Renal pelvis (tissue), 4 donors: Measurements from ENCODE around the gene KIRREL3. TPM values are rescaled to one million over a fixed set of nuclear protein-coding genes. Genes with fewer than 3 reads are reported as not detected.
"Not testable (repeated sequence)": the region's sequence is repeated elsewhere in the genome, so short reads cannot be mapped to it uniquely, and the experiment has no call there.

Experiments
- DNase-seq: peaks from one replicate; pipeline ENCODE4 v3.0.0-alpha.2; 2013
- polyA plus RNA-seq, 3 donors: library from polyadenylated mRNA; unstranded; fragments of 120-200 nt; gene quantifications; one replicate each; pipeline ENCODE4 v1.2.1, GENCODE V29; 2013; ENCODE audit not compliant: insufficient read length in 3 of 3

The KIRREL3 gene
- polyA plus RNA-seq, 3 donors, result 1.6 to 1.8 (median 1.7) TPM

GRCh38 chr11:126956635-126957034 lies 43.9 kb downstream of the KIRREL3 start:
- DNase-seq, result no peak

- not testable (repeated sequence) for DNase-seq
Observed at GRCh38 chr11:126952533-126952932, 48.0 kb downstream of the KIRREL3 start.

- DNase-seq, result no peak
Observed at GRCh38 chr11:126951465-126951864, 49.1 kb downstream of the KIRREL3 start.

GRCh38 chr11:126949066-126949891 lies 51.3 kb downstream of the KIRREL3 start:
- DNase-seq, result no peak

- no peak for DNase-seq
Observed at GRCh38 chr11:126948563-126948962, 52.0 kb downstream of the KIRREL3 start.

- no peak for DNase-seq
Observed at GRCh38 chr11:126945319-126945718, 55.3 kb downstream of the KIRREL3 start.

GRCh38 chr11:126943316-126943715 lies 57.3 kb downstream of the KIRREL3 start:
- no peak for DNase-seq

- DNase-seq, result no peak
Observed at GRCh38 chr11:126942146-126942545, 58.4 kb downstream of the KIRREL3 start.

GRCh38 chr11:126939552-126939951 lies 61.0 kb downstream of the KIRREL3 start:
- no peak for DNase-seq

- no peak for DNase-seq
Observed at GRCh38 chr11:126938718-126939117, 61.9 kb downstream of the KIRREL3 start.

GRCh38 chr11:126930091-126930841 lies 70.3 kb downstream of the KIRREL3 start:
- peak; percentile 27 for DNase-seq

GRCh38 chr11:126929179-126930061 lies 71.2 kb downstream of the KIRREL3 start:
- no peak for DNase-seq

- no peak for DNase-seq
Observed at GRCh38 chr11:126927623-126928022, 72.9 kb downstream of the KIRREL3 start.

- peak; percentile 48 for DNase-seq
Observed at GRCh38 chr11:126926376-126926791, 74.2 kb downstream of the KIRREL3 start.

- no peak for DNase-seq
Observed at GRCh38 chr11:126925321-126926093, 75.1 kb downstream of the KIRREL3 start.

- DNase-seq, result no peak
Observed at GRCh38 chr11:126924376-126925040, 76.1 kb downstream of the KIRREL3 start.

GRCh38 chr11:126920833-126921232 lies 79.7 kb downstream of the KIRREL3 start:
- no peak for DNase-seq

- DNase-seq, result no peak
Observed at GRCh38 chr11:126919147-126919823, 81.3 kb downstream of the KIRREL3 start.

GRCh38 chr11:126918556-126918955 lies 82.0 kb downstream of the KIRREL3 start:
- DNase-seq, result no peak
